Measurements from ENCODE around the gene KRTAP2-3. TPM values are rescaled to one million over a fixed set of nuclear protein-coding genes. Genes with fewer than 3 reads are reported as not detected.
"Not testable (repeated sequence)": the region's sequence is repeated elsewhere in the genome, so short reads cannot be mapped to it uniquely, and the experiment has no call there.

The KRTAP2-3 gene
- total RNA-seq, 3 donors from 2014 or later = not detected

GRCh38 chr17:41040783-41041571 is 18.9 kb downstream of the KRTAP2-3 start, which contains the start of gene KRTAP1-1:
TSS of gene KRTAP1-1 (minus strand) at chr17:41041450. CDS start at chr17:41041397, 53 bp downstream.
- H3K9me3 ChIP-seq; intact Hi-C loops (cut with DNase I; ENCODE audit: low total_unique reads); H3K4me1 ChIP-seq; H3K36me3 ChIP-seq; H3K27me3 ChIP-seq; H3K4me3 ChIP-seq: not testable (repeated sequence)
- peak within 1 kb of the TSS in 1 of 2 donors; percentile 64 for H3K27ac ChIP-seq
- peak in 1 of 3 donors; percentile 12 for TF ChIP-seq POLR2AphosphoS5 (IDR thresholded peaks at IDR 0.05)
- peak in 1 of 2 donors; percentile 75 for DNase-seq (ENCODE audit: low spot score in 2 of 2)

- no peaks in the 10 kb centered on the region for H3K36me3 ChIP-seq
- no peak overlapping the region for H3K27ac ChIP-seq
- H3K4me3 ChIP-seq = no peak overlapping the region
- no peaks in the 10 kb centered on the region for H3K4me1 ChIP-seq
- no peak for DNase-seq (ENCODE audit: low spot score in 2 of 2)
- no peak for TF ChIP-seq POLR2A (IDR thresholded peaks at IDR 0.05)
- no peak for TF ChIP-seq CTCF (IDR thresholded peaks at IDR 0.05)
- TF ChIP-seq POLR2AphosphoS5 (IDR thresholded peaks at IDR 0.05) = no peak
- intact Hi-C loops (cut with DNase I; ENCODE audit: low total_unique reads) = no loop called here
- H3K27me3 ChIP-seq = no peaks in the 10 kb centered on the region
- no peaks in the 10 kb centered on the region for H3K9me3 ChIP-seq
Observed at GRCh38 chr17:41037853-41038350, 22.0 kb downstream of the KRTAP2-3 start.

- H3K4me3 ChIP-seq; H3K36me3 ChIP-seq; H3K27ac ChIP-seq; H3K4me1 ChIP-seq; intact Hi-C loops (cut with DNase I; ENCODE audit: low total_unique reads); H3K9me3 ChIP-seq; H3K27me3 ChIP-seq: not testable (repeated sequence)
- peak in 1 of 2 donors; percentile 36 for DNase-seq (ENCODE audit: low spot score in 2 of 2)
Observed at GRCh38 chr17:41034346-41034935, 25.5 kb downstream of the KRTAP2-3 start, which contains the start of gene KRTAP1-3. TSS of gene KRTAP1-3 (minus strand) at chr17:41034874. CDS start at chr17:41034821, 53 bp downstream.

- Histone ChIP-seq H3K27ac (no peak within 1 kb of the TSS), H3K36me3 (no peaks in the 10 kb centered on the region), H3K27me3 (no peaks in the 10 kb centered on the region), H3K4me1 (no peaks in the 10 kb centered on the region), H3K9me3 (no peaks in the 10 kb centered on the region), H3K4me3 (no peak within 1 kb of the TSS)
- intact Hi-C loops (cut with DNase I; ENCODE audit: low total_unique reads) = no loop called here
- TF ChIP-seq POLR2AphosphoS5 (IDR thresholded peaks at IDR 0.05) (no peak), POLR2A (IDR thresholded peaks at IDR 0.05) (no peak)
- no peak for DNase-seq (ENCODE audit: low spot score in 2 of 2)
Observed at GRCh38 chr17:41029633-41030245, 30.2 kb downstream of the KRTAP2-3 start, which contains the start of gene KRTAP1-4. TSS of gene KRTAP1-4 (minus strand) at chr17:41030195. CDS start at chr17:41030078, 117 bp downstream.

- no peak for TF ChIP-seq POLR2A (IDR thresholded peaks at IDR 0.05)
- no peak for TF ChIP-seq POLR2AphosphoS5 (IDR thresholded peaks at IDR 0.05)
- no peak for TF ChIP-seq CTCF (IDR thresholded peaks at IDR 0.05)
- no peaks in the 10 kb centered on the region for H3K9me3 ChIP-seq
- intact Hi-C loops (cut with DNase I; ENCODE audit: low total_unique reads) = no loop called here
- H3K4me3 ChIP-seq = no peak within 1 kb of the TSS
- H3K27ac ChIP-seq = no peak within 1 kb of the TSS
- no peaks in the 10 kb centered on the region for H3K36me3 ChIP-seq
- no peaks in the 10 kb centered on the region for H3K27me3 ChIP-seq
- DNase-seq (ENCODE audit: low spot score in 2 of 2) = no peak
- no peaks in the 10 kb centered on the region for H3K4me1 ChIP-seq
Observed at GRCh38 chr17:41026715-41027471, 33.0 kb downstream of the KRTAP2-3 start, which contains the start of gene KRTAP1-5. TSS of gene KRTAP1-5 (minus strand) at chr17:41027208. CDS start at chr17:41027155, 53 bp downstream.

- Histone ChIP-seq H3K27ac (no peak overlapping the region), H3K27me3 (no peaks in the 10 kb centered on the region), H3K36me3 (no peaks in the 10 kb centered on the region), H3K4me3 (no peak overlapping the region), H3K4me1 (no peaks in the 10 kb centered on the region), H3K9me3 (no peaks in the 10 kb centered on the region)
- TF ChIP-seq POLR2A (IDR thresholded peaks at IDR 0.05) (no peak), POLR2AphosphoS5 (IDR thresholded peaks at IDR 0.05) (no peak), CTCF (IDR thresholded peaks at IDR 0.05) (no peak)
- no peak for DNase-seq (ENCODE audit: low spot score in 2 of 2)
- intact Hi-C loops (cut with DNase I; ENCODE audit: low total_unique reads) = no loop called here
Observed at GRCh38 chr17:41024697-41025096, 35.2 kb downstream of the KRTAP2-3 start.
